ENCODE measurements around the gene ZSCAN9. TPM values are rescaled to one million over a fixed set of nuclear protein-coding genes. Genes with fewer than 3 reads are reported as not detected.

The ZSCAN9 gene
- total RNA-seq, 4 donors from 2014 or later, result 12.6 to 26.1 (median 16.7) TPM

DNA sequence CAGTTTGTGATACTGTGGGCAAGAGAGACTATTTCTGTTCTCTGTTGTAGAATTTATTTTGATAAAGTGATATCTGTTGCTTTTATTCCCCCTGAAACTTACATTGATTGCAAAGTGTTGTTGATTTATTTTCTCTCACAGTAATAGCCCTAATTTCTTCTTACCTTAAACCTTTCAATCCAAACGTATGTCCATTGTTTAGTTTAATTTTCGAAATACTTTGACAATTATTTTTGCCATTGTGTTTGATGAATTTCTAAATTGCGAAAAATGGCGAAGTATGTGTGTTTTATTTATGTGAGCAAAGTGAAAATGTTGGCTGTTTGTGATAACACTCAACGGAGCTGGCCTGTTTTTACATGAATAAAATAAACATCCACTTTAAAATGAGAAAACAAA is 41.5 kb downstream of the ZSCAN9 start:
- DNase-seq, result no peak
- TF ChIP-seq, protein P1, sequence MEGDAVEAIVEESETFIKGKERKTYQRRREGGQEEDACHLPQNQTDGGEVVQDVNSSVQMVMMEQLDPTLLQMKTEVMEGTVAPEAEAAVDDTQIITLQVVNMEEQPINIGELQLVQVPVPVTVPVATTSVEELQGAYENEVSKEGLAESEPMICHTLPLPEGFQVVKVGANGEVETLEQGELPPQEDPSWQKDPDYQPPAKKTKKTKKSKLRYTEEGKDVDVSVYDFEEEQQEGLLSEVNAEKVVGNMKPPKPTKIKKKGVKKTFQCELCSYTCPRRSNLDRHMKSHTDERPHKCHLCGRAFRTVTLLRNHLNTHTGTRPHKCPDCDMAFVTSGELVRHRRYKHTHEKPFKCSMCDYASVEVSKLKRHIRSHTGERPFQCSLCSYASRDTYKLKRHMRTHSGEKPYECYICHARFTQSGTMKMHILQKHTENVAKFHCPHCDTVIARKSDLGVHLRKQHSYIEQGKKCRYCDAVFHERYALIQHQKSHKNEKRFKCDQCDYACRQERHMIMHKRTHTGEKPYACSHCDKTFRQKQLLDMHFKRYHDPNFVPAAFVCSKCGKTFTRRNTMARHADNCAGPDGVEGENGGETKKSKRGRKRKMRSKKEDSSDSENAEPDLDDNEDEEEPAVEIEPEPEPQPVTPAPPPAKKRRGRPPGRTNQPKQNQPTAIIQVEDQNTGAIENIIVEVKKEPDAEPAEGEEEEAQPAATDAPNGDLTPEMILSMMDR (IDR thresholded peaks at IDR 0.05), result no peak
- no peak for TF ChIP-seq POLR2A (IDR thresholded peaks at IDR 0.05)
- no peak for TF ChIP-seq POLR2AphosphoS5 (IDR thresholded peaks at IDR 0.05)
- no peak for TF ChIP-seq EP300 (IDR thresholded peaks at IDR 0.05; ENCODE audit: low read depth)
- Histone ChIP-seq H3K4me1 (peaks cover 6 to 21% (median 8%) of the 10 kb centered on the region in 4 donors), H3K4me3 (peak overlapping the region in 3 of 4 donors; percentile 70 to 88 (median 86)), H3K36me3 (peaks cover 0 to under 1% (median 0%) of the 10 kb centered on the region in 4 donors), H3K9me3 (no peaks in the 10 kb centered on the region), H3K27ac (peak overlapping the region; percentile 85 to 90 (median 86)), H3K27me3 (peaks cover 3% of the 10 kb centered on the region)
- in situ Hi-C loops (cut with MboI; ENCODE audit: low pct_ligation_motif_present in 1 of 4, low pct_unique_long_range_greater_than_20kb in 1 of 4, low sequenced_read_pairs in 3 of 4), result loop anchor here in 1 of 4 donors (25.0 kb wide), 1 partner anchor 96 kb away; no protein-coding TSS in a partner anchor
- 2 to 3% methylated on average over 5 of the region's 5 CpGs for WGBS, 2 donors (ENCODE audit: low coverage in 1 of 2)
- intact Hi-C loops (cut with DNase I; ENCODE audit: low total_unique reads), result loop anchor here (5.0 kb wide), 1 partner anchor 91 kb away; no protein-coding TSS in a partner anchor

DNA sequence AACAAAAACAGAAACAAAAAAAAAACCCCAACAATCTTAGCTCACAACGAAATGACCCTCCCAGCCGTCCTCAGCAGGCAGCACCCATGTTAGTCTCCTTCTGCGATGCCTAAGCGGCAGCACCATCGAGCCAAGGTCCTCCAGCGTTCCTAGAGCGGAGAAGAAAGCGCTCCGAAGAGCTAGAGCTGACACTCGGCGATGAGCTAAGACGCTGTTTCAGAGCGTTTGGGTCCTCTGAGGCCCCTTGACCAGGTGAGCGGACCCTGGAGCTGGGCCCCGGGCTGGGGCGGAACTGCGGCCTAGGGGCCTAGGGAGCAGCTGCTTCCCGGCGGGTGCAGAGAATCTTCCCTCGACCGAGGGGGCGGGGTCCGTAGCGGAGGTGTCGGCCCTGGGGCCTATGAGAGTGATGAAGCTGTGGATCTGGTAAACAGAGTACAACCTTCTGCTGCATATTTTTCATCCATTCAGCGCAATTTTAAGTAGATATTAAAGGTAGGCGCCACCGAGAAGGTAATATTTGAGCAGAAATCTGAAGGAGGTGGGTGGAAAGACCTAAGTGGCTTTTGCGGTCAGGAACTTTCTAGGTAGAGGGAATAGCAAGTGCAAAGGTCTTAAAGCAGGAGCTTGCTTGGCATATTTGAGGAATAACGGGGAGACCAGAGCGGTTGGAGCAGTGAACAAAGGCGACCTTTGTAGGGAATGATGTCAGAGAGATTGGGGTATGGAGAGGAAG is 42.1 kb downstream of the ZSCAN9 start, which contains the start of gene ZSCAN26:
Gene ZSCAN26, plus strand, starts transcription at position 182 of the 733 bp plus-strand sequence. CDS start 4,777 bp downstream, outside the sequence.
- WGBS, 2 donors (ENCODE audit: low coverage in 1 of 2), result 0 to 1% methylated on average over 16 to 32 of the region's 32 CpGs
- intact Hi-C loops (cut with DNase I; ENCODE audit: low total_unique reads) (loop anchor here (5.0 kb wide), 1 partner anchor 90 kb away; no protein-coding TSS in a partner anchor), in situ Hi-C loops (cut with MboI; ENCODE audit: low pct_ligation_motif_present in 1 of 4, low pct_unique_long_range_greater_than_20kb in 1 of 4, low sequenced_read_pairs in 3 of 4) (loop anchor here in 1 of 4 donors (25.0 kb wide), 1 partner anchor 95 kb away; no protein-coding TSS in a partner anchor)
- peak; percentile 85 for DNase-seq
- peaks cover 3% of the 10 kb centered on the region for H3K27me3 ChIP-seq
- peaks cover 0 to 6% (median under 1%) of the 10 kb centered on the region in 4 donors for H3K36me3 ChIP-seq
- TF ChIP-seq, protein P1 (IDR thresholded peaks at IDR 0.05), result no peak
- TF ChIP-seq POLR2AphosphoS5 (IDR thresholded peaks at IDR 0.05), result peak; percentile 29 to 70 (median 61)
- TF ChIP-seq POLR2A (IDR thresholded peaks at IDR 0.05), result peak; percentile 62
- no peak for TF ChIP-seq EP300 (IDR thresholded peaks at IDR 0.05; ENCODE audit: low read depth)
- H3K27ac ChIP-seq, result peak within 1 kb of the TSS; percentile 85 to 90 (median 86)
- no peaks in the 10 kb centered on the region for H3K9me3 ChIP-seq
- H3K4me3 ChIP-seq, result peak within 1 kb of the TSS; percentile 70 to 88 (median 78)
- H3K4me1 ChIP-seq, result peaks cover 6 to 21% (median 8%) of the 10 kb centered on the region in 4 donors

DNA sequence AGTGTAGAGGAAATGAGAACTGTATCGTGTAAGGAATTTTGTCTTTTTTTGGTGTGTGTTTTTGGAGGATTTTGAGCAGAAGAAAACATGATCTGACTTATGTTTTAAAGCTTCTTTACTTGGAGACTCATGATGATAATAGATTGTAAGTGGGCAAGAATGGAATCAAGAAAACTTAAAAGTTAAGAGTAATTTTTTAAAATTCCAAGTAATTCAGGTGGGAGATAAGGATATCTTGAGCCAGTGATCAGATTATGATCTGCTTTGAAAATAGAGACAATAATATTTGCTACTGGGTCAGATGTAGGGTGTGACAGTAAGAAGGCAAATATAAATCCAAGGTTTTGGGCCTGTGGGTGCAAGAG is 42.6 kb downstream of the ZSCAN9 start:
- Histone ChIP-seq H3K4me1 (peaks cover 6 to 21% (median 8%) of the 10 kb centered on the region in 4 donors), H3K36me3 (peaks cover 0 to 11% (median 3%) of the 10 kb centered on the region in 4 donors), H3K4me3 (peak overlapping the region in 3 of 4 donors; percentile 70 to 88 (median 86)), H3K27ac (peak overlapping the region; percentile 85 to 90 (median 86)), H3K27me3 (peaks cover 3% of the 10 kb centered on the region), H3K9me3 (no peaks in the 10 kb centered on the region)
- intact Hi-C loops (cut with DNase I; ENCODE audit: low total_unique reads), result loop anchor here (5.0 kb wide), 1 partner anchor 90 kb away; no protein-coding TSS in a partner anchor
- TF ChIP-seq POLR2A (IDR thresholded peaks at IDR 0.05), result no peak
- no peak for TF ChIP-seq EP300 (IDR thresholded peaks at IDR 0.05; ENCODE audit: low read depth)
- TF ChIP-seq, protein P1 (IDR thresholded peaks at IDR 0.05), result no peak
- TF ChIP-seq POLR2AphosphoS5 (IDR thresholded peaks at IDR 0.05), result no peak
- in situ Hi-C loops (cut with MboI; ENCODE audit: low pct_ligation_motif_present in 1 of 4, low pct_unique_long_range_greater_than_20kb in 1 of 4, low sequenced_read_pairs in 3 of 4), result loop anchor here in 1 of 4 donors (25.0 kb wide), 1 partner anchor 95 kb away; no protein-coding TSS in a partner anchor
- WGBS, 2 donors (ENCODE audit: low coverage in 1 of 2), result 0 to 7% methylated on average over 1 of the region's 1 CpG
- no peak for DNase-seq

DNA sequence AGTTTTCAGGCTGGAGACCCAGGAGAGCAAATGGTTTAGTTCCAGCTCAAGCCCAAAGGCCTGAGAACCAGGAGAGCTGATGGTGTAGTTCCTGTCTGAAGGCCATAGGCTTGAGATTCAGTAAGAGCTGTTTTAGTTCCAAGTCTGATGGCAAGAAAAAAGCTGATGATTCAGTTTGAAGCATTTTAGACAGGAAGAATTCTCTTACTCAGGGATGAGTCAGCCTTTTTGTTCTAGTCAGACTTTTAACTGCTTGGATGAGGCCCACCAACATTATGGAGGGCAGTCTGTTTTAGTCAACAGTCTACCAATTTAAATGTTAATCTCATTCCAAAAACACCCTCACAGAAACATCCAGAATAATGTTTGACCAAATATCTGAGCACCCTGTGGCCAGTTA is 44.4 kb downstream of the ZSCAN9 start:
- intact Hi-C loops (cut with DNase I; ENCODE audit: low total_unique reads), result loop anchor here (5.0 kb wide), 1 partner anchor 88 kb away; no protein-coding TSS in a partner anchor
- Histone ChIP-seq H3K36me3 (peaks cover 0 to 25% (median 11%) of the 10 kb centered on the region in 4 donors), H3K4me1 (peaks cover 6 to 21% (median 8%) of the 10 kb centered on the region in 4 donors), H3K27me3 (no peaks in the 10 kb centered on the region), H3K9me3 (no peaks in the 10 kb centered on the region), H3K27ac (no peak overlapping the region), H3K4me3 (no peak overlapping the region)
- TF ChIP-seq EP300 (IDR thresholded peaks at IDR 0.05; ENCODE audit: low read depth) (no peak), POLR2A (IDR thresholded peaks at IDR 0.05) (no peak), POLR2AphosphoS5 (IDR thresholded peaks at IDR 0.05) (no peak)
- TF ChIP-seq, protein P1 (IDR thresholded peaks at IDR 0.05), result no peak
- no peak for DNase-seq
- in situ Hi-C loops (cut with MboI; ENCODE audit: low pct_ligation_motif_present in 1 of 4, low pct_unique_long_range_greater_than_20kb in 1 of 4, low sequenced_read_pairs in 3 of 4), result loop anchor here in 1 of 4 donors (25.0 kb wide), 1 partner anchor 93 kb away; no protein-coding TSS in a partner anchor

All from transverse colon (tissue), 4 donors.